OCI-LY7 (cell line): Measurements from ENCODE around the gene LYRM4.

Experiments
- CTCF ChIP-seq: fragments of 200-600 bp; sonication (generic); conservative IDR thresholded peaks from 2 replicates; pipeline ENCODE4 v1.5.1; 2014; ENCODE audit warnings: mild to moderate bottlenecking, antibody characterized with exemption, low read length, moderate library complexity, mixed read lengths
- EZH2phosphoT487 ChIP-seq: fragments of 200-600 bp; sonication (generic); IDR thresholded peaks from 2 replicates; pipeline ENCODE4 v1.6.1; 2018; ENCODE audit warnings: low read depth, borderline replicate concordance, mild to moderate bottlenecking, mixed run types, antibody characterized with exemption, low read length, moderate library complexity, mixed read lengths

DNA sequence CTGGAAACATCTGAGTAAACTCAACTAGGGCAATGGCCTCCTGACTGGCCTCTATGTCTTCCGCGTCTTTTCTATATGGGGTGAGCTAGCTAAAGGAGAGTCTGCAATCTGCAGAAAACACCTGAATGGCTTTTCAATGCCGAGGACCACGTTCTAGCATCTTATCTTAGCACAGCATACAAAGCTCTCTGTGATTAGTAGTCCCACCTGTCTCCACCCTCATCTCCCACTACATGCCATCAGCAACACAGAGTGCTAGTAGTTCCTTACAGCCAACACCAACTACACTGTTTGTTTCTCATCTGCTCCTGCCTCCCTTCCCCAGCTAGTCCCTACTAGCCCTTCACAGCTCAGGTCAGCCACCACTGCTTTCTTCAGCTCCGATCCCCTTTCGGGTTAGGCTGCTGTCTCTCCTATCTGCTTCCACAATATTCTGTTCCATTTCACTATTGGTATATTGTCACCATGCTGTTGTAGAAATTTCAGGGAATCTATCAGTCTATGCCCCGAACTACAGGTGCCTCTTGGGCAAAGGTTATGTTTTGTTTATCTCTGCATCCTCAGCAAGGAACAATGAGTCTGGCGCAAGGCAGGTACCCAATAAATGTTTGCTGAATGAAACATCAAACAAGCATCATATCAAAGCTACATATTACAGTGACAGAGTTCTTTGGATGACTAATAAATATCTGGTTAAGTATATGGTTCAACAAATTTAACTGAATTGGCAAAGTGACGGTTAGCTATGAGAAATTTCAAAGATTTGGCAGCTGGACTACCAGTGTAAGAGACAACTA, 12.2 kb downstream of the LYRM4 start:
- no peak for TF ChIP-seq CTCF
- no peak for TF ChIP-seq EZH2phosphoT487
